ENCODE data around the gene ZNF253.
"Not testable (repeated sequence)": the region's sequence is repeated elsewhere in the genome, so short reads cannot be mapped to it uniquely, and the experiment has no call there.

ZNF253 gene

GRCh38 chr19:19900139-19900728 lies 34.6 kb downstream of the ZNF253 start:
- peak in 2 of 3 experiments; percentile 58 to 84 for DNase-seq

- peak; percentile 93 to 99 (median 96) for DNase-seq
Measured at GRCh38 chr19:19900729-19901444, 35.2 kb downstream of the ZNF253 start, which contains the start of gene ZNF93. TSS of gene ZNF93 (plus strand) at chr19:19900946. CDS start at chr19:19901089, 143 bp downstream.

- DNase-seq = not testable (repeated sequence)
Measured at GRCh38 chr19:19907551-19907950, 41.9 kb downstream of the ZNF253 start.

DNA sequence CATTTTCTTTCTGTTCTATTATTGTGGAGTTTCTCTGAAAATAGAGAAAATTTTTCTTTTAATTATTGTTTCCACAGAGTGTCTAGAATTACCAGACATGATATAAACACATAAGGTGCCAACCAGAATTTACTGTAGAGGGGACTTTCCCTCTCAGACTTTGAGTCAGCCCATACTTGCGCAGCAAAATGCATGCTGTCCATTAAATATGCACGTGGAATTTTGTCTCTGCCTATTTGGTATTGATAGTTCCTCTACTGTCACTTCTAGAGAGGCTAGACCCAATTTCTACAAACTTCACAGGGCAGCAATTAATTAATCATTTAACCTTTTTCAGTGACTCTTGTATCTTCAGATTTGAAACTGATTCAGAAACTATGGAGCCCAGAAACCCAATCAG lies 44.0 kb downstream of the ZNF253 start:
- no peak for DNase-seq

GRCh38 chr19:19911150-19911549 lies 45.5 kb downstream of the ZNF253 start:
- DNase-seq = no peak

- no peak for DNase-seq
Measured at GRCh38 chr19:19914596-19914995, 48.9 kb downstream of the ZNF253 start.

- not testable (repeated sequence) for DNase-seq
Measured at GRCh38 chr19:19930417-19930816, 64.7 kb downstream of the ZNF253 start.

GRCh38 chr19:19933432-19934314 lies 68.0 kb downstream of the ZNF253 start:
- DNase-seq = not testable (repeated sequence)

DNA sequence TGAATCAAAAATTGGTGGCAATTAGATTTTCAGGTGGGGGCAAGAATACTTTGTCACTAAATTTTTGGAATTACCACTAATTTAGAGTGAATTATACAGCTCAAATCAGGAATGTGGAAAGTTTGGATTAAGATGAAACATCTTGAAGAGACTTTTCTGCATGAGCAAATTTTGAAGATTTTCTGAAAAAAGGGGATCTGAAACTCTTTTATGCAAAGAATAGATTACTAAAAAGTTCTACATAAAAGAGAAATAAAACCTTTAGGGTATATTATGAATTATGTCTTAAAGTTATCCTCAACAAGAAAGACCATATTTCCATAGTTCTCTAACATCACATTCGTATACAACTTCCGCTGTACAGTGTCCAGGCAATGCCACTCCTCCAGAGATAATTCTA lies 71.7 kb downstream of the ZNF253 start:
- no peak for DNase-seq

GRCh38 chr19:19938449-19938848 lies 72.8 kb downstream of the ZNF253 start:
- no peak for DNase-seq

DNA sequence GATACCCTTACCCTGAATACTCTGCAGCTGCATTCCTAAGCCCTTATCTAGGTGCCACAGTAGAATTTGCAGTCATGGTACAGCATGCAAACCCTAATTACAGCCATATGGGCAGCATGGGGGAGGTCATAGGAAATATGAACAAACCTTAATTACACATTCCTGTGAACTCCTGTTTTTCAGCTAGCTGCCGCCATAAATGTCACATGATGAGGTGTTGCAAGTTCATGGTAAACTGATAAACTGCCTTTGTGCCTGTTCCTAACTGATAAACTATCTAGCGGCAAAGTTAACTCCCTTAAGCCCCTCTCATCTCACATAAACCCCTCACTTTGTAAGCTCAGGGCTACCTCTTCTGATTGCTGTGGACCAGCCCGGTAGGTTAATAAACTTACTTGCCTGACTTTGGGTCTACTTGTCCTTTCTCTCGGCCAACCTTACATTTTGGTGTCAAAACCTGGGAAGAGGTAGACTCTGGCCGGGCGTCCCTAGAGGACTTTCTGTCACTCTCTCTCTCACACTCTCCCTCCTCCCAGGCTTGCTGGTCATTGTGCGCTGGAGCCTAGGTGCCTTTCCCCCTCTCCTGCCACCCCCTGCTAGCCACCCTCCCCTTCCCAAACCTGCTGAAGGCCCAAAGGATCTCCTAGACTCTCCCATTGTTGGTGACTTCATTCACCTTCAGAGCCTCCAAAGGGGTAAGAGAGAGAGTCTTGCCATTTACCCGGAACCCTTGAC lies 78.3 kb downstream of the ZNF253 start:
- DNase-seq = no peak

Data from NCI-H1417 (cell line).